GM18907 (cell line): ENCODE results near the gene SLC22A5.

Experiments used
- ATAC-seq: cut with Tn5 transposase; IDR thresholded peaks from one replicate; pipeline ENCODE4 v1.9.1; 2021; ENCODE audit warnings: mild to moderate bottlenecking, moderate library complexity; ENCODE audit not compliant: unreplicated experiment

Gene SLC22A5

GRCh38 chr5:132369474-132370180 is at the start of gene SLC22A5:
TSS of gene SLC22A5 (plus strand) at chr5:132369710. CDS start at chr5:132369973, 263 bp downstream.
- peak; percentile 90 for ATAC-seq

- no peak for ATAC-seq
Observed at GRCh38 chr5:132319975-132320374, 49.5 kb upstream of the SLC22A5 start.

DNA sequence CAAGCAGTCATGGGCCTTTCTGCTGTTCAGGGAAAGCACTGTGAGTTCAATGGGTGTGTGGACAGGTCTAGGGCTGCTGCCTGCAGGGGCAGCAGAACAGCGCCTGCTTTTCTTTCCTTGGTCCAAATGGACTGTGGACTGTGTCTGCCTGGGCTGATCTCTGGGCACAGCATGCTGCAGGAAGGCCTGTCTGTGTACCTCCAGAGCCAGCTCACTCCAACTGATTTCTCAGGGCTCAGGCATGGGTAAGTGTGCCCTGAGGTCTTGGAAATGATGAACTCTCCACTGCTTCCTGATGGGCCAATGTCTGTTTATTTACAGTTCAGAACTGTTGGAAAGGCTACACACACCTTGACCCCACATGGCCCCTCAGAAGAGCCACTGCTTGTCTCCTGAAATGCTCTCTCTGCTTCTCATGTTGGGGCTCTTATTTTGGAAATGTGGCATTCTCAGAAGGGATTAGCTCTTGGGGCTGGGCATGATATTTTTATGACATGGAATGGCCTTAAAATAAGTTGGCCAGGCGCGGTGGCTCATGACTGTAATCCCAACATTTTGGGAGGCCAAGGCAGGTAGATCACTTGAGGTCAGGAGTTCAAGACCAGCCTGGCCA is 48.3 kb upstream of the SLC22A5 start:
- ATAC-seq = no peak

- no peak for ATAC-seq
Observed at GRCh38 chr5:132322266-132322665, 47.2 kb upstream of the SLC22A5 start.

DNA sequence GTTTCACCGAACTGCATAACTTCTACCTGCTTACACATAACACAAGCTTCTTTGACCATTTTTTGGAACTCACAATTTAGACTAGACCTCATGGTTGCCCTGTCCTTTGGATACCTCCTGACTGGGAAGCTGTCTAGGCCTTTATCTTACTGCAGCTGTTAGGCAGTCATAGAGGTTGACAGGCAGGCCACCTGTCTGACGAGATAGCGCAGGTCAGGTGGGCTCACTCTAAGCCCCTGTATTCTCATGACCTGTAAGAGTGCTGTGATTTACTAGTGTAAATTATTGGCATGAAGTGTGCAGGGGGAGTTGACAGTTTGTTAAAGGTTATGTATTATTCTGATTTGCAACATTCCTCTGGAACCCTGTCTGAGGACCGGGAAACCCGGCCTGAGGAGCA is 46.3 kb upstream of the SLC22A5 start:
- ATAC-seq = no peak

- no peak for ATAC-seq
Observed at GRCh38 chr5:132325691-132326090, 43.8 kb upstream of the SLC22A5 start.

DNA sequence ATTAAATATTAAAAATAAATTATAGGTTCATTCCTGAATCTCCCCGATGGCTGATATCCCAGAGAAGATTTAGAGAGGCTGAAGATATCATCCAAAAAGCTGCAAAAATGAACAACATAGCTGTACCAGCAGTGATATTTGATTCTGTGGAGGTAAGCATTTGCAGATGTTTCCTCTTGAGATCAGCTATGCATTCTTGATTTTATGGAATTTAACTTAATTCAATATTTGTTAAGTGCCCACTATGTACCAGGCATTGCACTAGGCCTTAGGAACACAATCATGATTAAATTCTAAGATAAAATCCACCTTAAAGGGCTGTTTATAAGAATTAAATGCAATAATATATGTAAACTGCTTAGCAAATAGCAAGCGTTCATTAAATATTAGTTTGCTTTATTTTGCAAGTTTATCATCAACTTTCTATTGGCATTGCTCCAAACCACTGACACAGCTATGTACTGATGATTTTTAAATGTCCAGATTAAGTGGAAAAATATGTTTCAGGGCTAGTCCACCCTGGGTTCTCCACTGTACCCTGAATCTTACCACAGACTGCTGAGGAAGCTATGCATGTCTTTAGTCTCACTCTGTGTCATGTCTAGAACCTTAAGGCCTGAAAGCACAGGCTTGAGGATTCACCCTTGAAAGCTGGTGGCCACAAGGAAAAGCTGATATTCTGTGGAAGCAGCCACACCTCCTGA is 42.1 kb upstream of the SLC22A5 start:
- no peak for ATAC-seq

- ATAC-seq = no peak
Observed at GRCh38 chr5:132334812-132335211, 34.7 kb upstream of the SLC22A5 start.

GRCh38 chr5:132335402-132335801 is 34.1 kb upstream of the SLC22A5 start:
- no peak for ATAC-seq

- ATAC-seq = no peak
Observed at GRCh38 chr5:132339502-132339901, 30.0 kb upstream of the SLC22A5 start.

GRCh38 chr5:132342291-132343180 is 27.0 kb upstream of the SLC22A5 start:
- no peak for ATAC-seq

DNA sequence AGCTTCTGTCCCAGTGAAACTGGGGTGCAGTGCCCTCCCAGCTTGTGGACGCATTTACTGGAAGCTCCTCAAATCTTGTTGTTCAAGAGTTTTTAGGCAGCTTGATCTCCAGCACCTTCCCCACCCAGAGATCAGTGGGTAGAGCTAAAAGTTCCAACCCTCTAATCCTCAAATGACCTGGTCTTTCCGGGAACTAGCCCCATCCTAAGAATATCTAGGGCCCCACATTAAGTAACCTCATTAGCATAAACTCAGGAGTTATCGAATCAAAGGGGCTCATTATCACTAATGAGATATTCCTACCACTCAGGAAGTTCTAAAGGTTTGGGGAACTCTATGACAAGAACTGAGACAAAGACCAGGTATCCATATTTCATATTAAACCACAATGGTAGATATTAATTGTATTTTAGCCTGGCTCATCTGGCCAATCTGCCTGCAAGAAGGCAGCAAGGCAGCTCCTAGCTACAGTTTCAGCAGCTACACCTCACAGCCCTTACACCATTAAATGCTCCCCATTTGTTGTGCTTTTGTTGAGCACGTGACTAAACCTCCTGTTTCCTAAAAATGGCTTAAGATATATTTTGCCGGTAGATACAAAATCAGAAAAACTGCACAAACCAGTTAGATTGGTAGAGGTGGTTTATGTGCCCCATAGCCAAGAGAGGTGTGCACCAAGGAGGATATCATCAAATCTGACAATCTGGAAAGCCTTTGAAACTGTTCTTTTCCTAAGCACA is 24.6 kb upstream of the SLC22A5 start:
- ATAC-seq = no peak

- no peak for ATAC-seq
Observed at GRCh38 chr5:132353486-132353995, 16.0 kb upstream of the SLC22A5 start.

- ATAC-seq = no peak
Observed at GRCh38 chr5:132354381-132355139, 14.9 kb upstream of the SLC22A5 start.

GRCh38 chr5:132355140-132355765 is 14.3 kb upstream of the SLC22A5 start:
- no peak for ATAC-seq

GRCh38 chr5:132358775-132359174 is 10.7 kb upstream of the SLC22A5 start:
- no peak for ATAC-seq

DNA sequence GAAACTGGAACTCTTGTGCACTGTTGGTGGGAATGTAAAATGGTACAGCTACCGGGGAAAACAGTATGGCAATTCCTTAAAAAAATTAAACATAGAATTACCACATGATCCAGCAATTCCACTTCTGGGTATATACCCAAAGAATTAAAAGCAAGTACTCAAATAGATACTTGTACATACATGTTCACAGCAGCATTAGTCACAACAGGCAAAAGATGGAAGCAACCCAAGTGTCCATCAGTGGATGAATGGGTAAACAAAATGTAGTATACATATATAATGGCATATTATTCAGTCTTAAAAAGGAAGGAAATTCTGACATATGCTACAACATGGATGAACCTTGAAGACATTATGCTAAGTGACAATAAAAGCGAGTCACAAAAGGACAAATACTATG is 7.4 kb upstream of the SLC22A5 start:
- ATAC-seq = no peak

- no peak for ATAC-seq
Observed at GRCh38 chr5:132363431-132364112, 5.9 kb upstream of the SLC22A5 start.
